ENCODE data around the gene ZNF710.

DNA sequence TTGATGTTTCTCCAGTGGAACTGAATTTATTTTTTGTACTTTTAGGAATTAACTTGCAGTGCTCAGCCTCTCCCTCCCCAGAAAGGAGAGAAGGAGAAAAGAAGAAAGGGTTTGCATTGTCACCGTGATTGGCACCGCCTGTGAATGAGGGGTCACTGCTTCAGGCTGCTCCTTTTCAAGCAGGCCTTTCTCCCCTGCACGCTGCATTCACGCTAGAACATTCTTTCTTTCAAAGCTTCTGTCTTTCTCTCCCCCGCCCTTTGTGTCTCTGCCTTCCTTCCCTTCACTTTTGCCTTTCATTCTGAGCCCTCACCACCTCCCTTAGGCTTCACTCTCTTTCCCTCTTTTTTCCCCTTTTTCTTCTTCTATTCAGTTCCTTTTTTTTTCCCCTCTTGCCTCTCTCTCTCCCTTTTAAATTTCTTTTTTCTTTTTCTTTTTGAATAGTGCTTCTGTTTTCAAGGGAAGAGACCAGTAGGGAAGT lies 42.4 kb downstream of the ZNF710 start:
- TF ChIP-seq, protein P1, sequence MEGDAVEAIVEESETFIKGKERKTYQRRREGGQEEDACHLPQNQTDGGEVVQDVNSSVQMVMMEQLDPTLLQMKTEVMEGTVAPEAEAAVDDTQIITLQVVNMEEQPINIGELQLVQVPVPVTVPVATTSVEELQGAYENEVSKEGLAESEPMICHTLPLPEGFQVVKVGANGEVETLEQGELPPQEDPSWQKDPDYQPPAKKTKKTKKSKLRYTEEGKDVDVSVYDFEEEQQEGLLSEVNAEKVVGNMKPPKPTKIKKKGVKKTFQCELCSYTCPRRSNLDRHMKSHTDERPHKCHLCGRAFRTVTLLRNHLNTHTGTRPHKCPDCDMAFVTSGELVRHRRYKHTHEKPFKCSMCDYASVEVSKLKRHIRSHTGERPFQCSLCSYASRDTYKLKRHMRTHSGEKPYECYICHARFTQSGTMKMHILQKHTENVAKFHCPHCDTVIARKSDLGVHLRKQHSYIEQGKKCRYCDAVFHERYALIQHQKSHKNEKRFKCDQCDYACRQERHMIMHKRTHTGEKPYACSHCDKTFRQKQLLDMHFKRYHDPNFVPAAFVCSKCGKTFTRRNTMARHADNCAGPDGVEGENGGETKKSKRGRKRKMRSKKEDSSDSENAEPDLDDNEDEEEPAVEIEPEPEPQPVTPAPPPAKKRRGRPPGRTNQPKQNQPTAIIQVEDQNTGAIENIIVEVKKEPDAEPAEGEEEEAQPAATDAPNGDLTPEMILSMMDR (conservative IDR thresholded peaks at IDR 0.05; ENCODE audit: low read length), result no peak
- no peak for TF ChIP-seq EZH2phosphoT487 (IDR thresholded peaks at IDR 0.05; ENCODE audit: borderline replicate concordance, low read depth, low read length)

Measured in OCI-LY7 (cell line).